Calu3 (cell line): ENCODE results near the gene ARMC2. TPM values are rescaled to one million over a fixed set of nuclear protein-coding genes. Genes with fewer than 3 reads are reported as not detected.
A peak's percentile ranks its signal among the peaks of the same experiment; 100 is the strongest.

ENCODE experiments used
- BruUV-seq: library from RNA; stranded (reverse); fragments of 400-500 nt; replicated peaks from 2 replicates; lab custom pipeline; 2021; lab: Mats Ljungman, UMichigan
- CTCF ChIA-PET: fragments of 300-600 bp; sonication (Branson Sonifier 250); formaldehyde crosslinking; loops from one replicate; lab custom pipeline; 2022; ENCODE audit warnings: antibody characterized with exemption; lab: Charles Lee
- DNase-seq: peaks from one replicate; pipeline ENCODE4 v3.0.0; 2022
- H3K27ac Mint-ChIP-seq: one replicate; pipeline ENCODE4 v1.8.0; 2022; ENCODE audit warnings: mixed read lengths; ENCODE audit not compliant: unreplicated experiment
- H3K27me3 Mint-ChIP-seq: one replicate; pipeline ENCODE4 v1.8.0; 2022; ENCODE audit warnings: mixed read lengths; ENCODE audit not compliant: unreplicated experiment
- H3K36me3 Mint-ChIP-seq: one replicate; pipeline ENCODE4 v1.8.0; 2022; ENCODE audit warnings: mild to moderate bottlenecking, moderate library complexity, mixed read lengths; ENCODE audit not compliant: insufficient read depth, unreplicated experiment
- H3K4me1 Mint-ChIP-seq: one replicate; pipeline ENCODE4 v1.8.0; 2022; ENCODE audit warnings: mild to moderate bottlenecking, low read depth, mixed read lengths; ENCODE audit not compliant: unreplicated experiment
- H3K4me3 Mint-ChIP-seq: one replicate; pipeline ENCODE4 v1.8.0; 2022; ENCODE audit warnings: mild to moderate bottlenecking, low read depth, moderate library complexity, mixed read lengths; ENCODE audit not compliant: unreplicated experiment
- H3K9me3 Mint-ChIP-seq: one replicate; pipeline ENCODE4 v1.8.0; 2022; ENCODE audit warnings: low read depth, mixed read lengths; ENCODE audit not compliant: unreplicated experiment
- CTCF ChIP-seq: fragments of 200-600 bp; IDR thresholded peaks from one replicate; pipeline ENCODE4 v1.8.0; 2022; ENCODE audit warnings: antibody characterized with exemption; ENCODE audit not compliant: unreplicated experiment
- intact Hi-C: fragments of 100-400 bp; cut with micrococcal nuclease; formaldehyde crosslinking; loops from one replicate; pipeline ENCODE4 v1.10.0; 2022; ENCODE audit not compliant: unreplicated experiment
- total RNA-seq: library from RNA; stranded (reverse); gene quantifications from 2 replicates; pipeline ENCODE4 v1.2.3, GENCODE V29; 2022

The ARMC2 gene
- total RNA-seq, 1 experiment from 2014 or later = 7.1 TPM

- DNase-seq = peak; percentile 30
- no TSS peak for BruUV-seq
- Mint-ChIP-seq H3K4me1 (peaks cover 8% of the 10 kb centered on the region), H3K9me3 (no peaks in the 10 kb centered on the region), H3K27ac (no peak overlapping the region), H3K4me3 (no peak overlapping the region), H3K36me3 (no peaks in the 10 kb centered on the region), H3K27me3 (no peaks in the 10 kb centered on the region)
- no peak for TF ChIP-seq CTCF
- intact Hi-C loops = loop anchor here (5.0 kb wide), 1 partner anchor 56 kb away; no protein-coding TSS in a partner anchor
- CTCF ChIA-PET = interaction anchor here (0.8 to 2.6 kb wide), 3 partner anchors 10 to 296 kb away, joined by 4 to 16 read pairs (median 6); partner anchors contain the start of gene ARMC2
These were observed 10.0 kb upstream of the ARMC2 start for GRCh38 chr6:108838101-108838717.

- H3K4me3 Mint-ChIP-seq = no peak overlapping the region
- no peak for DNase-seq
- peaks cover 8% of the 10 kb centered on the region for H3K4me1 Mint-ChIP-seq
- H3K36me3 Mint-ChIP-seq = no peaks in the 10 kb centered on the region
- CTCF ChIA-PET = interaction anchor here (0.8 kb wide), 1 partner anchor 9 kb away, joined by 3 read pairs; the partner anchor contains the start of gene ARMC2
- no peak for TF ChIP-seq CTCF
- BruUV-seq = no TSS peak
- H3K27me3 Mint-ChIP-seq = no peaks in the 10 kb centered on the region
- H3K9me3 Mint-ChIP-seq = no peaks in the 10 kb centered on the region
- intact Hi-C loops = loop anchor here (5.0 kb wide), 1 partner anchor 57 kb away; no protein-coding TSS in a partner anchor
- no peak overlapping the region for H3K27ac Mint-ChIP-seq
These were observed 9.1 kb upstream of the ARMC2 start for GRCh38 chr6:108839083-108839642.

- H3K36me3 Mint-ChIP-seq = no peaks in the 10 kb centered on the region
- TF ChIP-seq CTCF = no peak
- H3K27me3 Mint-ChIP-seq = no peaks in the 10 kb centered on the region
- no peaks in the 10 kb centered on the region for H3K9me3 Mint-ChIP-seq
- no peak overlapping the region for H3K27ac Mint-ChIP-seq
- CTCF ChIA-PET = interaction anchor here (0.9 kb wide), 1 partner anchor 299 kb away, joined by 4 read pairs; no protein-coding TSS in a partner anchor
- H3K4me3 Mint-ChIP-seq = no peak overlapping the region
- H3K4me1 Mint-ChIP-seq = no peaks in the 10 kb centered on the region
- intact Hi-C loops = no loop called here
- DNase-seq = no peak
- BruUV-seq = no TSS peak
These were observed 7.3 kb upstream of the ARMC2 start for GRCh38 chr6:108840919-108841318.

GRCh38 chr6:108841377-108841855, 6.8 kb upstream of the ARMC2 start:
- DNase-seq = no peak
- Mint-ChIP-seq H3K9me3 (no peaks in the 10 kb centered on the region), H3K27me3 (no peaks in the 10 kb centered on the region), H3K36me3 (no peaks in the 10 kb centered on the region), H3K27ac (no peak overlapping the region), H3K4me1 (no peaks in the 10 kb centered on the region), H3K4me3 (no peak overlapping the region)
- CTCF ChIA-PET = interaction anchor here (0.9 kb wide), 1 partner anchor 300 kb away, joined by 4 read pairs; no protein-coding TSS in a partner anchor
- BruUV-seq = no TSS peak
- no peak for TF ChIP-seq CTCF
- intact Hi-C loops = no loop called here
